Measurements from ENCODE around the gene SAV1. TPM values are rescaled to one million over a fixed set of nuclear protein-coding genes. Genes with fewer than 3 reads are reported as not detected.
A peak's percentile ranks its signal among the peaks of the same experiment; 100 is the strongest.

Gene SAV1
- total and polyA plus RNA-seq, 2 of the 13 experiments (the other 11 are each of a cell fraction or from before 2014, with no cell fraction given): 7.3 to 8.2 TPM

DNA sequence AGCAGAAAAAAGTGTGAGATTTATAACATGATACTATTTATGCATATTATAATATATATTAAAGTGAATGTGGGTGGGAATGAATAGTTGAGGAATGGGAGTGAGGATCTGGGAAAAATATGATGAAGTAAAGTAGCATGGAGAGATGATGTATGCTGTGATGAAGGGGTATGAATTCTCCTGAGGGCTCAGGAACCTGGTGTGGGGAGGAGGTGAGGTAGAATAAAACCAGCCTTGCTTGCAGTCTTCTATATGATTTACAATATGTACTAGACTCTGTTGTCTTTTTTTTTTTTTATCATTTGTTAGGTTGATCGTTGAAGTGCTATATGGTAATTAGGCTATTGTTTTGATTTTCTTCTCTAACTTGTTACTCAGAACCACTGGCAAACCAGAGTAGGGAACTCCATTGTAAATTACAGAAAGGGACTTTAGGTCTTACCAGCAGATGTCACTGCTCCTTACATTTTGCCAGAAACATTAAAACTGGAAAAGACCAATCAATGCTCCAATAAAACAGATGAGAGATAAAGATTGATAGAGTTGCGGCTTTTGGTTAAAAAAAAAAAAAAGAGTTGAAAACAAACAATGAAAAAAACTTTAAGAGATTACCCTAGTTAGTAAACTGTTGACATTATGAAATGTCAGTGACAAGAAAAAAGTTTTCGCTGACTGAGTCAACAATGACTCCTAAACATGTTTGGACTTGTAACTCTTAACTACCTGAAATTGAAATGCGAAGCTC is 68.2 kb downstream of the SAV1 start (continued):
- TF ChIP-seq FOXJ3 (CRISPR knock-in tag; IDR thresholded peaks at IDR 0.05; ENCODE audit: borderline replicate concordance) (peak; percentile 41; the same call in 1 of the 2 replicates), ZNF326 (CRISPR knock-in tag; IDR thresholded peaks at IDR 0.05; ENCODE audit: borderline replicate concordance) (no peak), ZNF446 (CRISPR knock-in tag; IDR thresholded peaks at IDR 0.05) (no peak), ZBTB38 (CRISPR knock-in tag; IDR thresholded peaks at IDR 0.05) (no peak), ZBTB7A (CRISPR knock-in tag; IDR thresholded peaks at IDR 0.05) (no peak)
- TF ChIP-seq, protein P1, sequence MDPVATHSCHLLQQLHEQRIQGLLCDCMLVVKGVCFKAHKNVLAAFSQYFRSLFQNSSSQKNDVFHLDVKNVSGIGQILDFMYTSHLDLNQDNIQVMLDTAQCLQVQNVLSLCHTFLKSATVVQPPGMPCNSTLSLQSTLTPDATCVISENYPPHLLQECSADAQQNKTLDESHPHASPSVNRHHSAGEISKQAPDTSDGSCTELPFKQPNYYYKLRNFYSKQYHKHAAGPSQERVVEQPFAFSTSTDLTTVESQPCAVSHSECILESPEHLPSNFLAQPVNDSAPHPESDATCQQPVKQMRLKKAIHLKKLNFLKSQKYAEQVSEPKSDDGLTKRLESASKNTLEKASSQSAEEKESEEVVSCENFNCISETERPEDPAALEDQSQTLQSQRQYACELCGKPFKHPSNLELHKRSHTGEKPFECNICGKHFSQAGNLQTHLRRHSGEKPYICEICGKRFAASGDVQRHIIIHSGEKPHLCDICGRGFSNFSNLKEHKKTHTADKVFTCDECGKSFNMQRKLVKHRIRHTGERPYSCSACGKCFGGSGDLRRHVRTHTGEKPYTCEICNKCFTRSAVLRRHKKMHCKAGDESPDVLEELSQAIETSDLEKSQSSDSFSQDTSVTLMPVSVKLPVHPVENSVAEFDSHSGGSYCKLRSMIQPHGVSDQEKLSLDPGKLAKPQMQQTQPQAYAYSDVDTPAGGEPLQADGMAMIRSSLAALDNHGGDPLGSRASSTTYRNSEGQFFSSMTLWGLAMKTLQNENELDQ (CRISPR knock-in tag; IDR thresholded peaks at IDR 0.05; ENCODE audit: borderline replicate concordance): no peak

DNA sequence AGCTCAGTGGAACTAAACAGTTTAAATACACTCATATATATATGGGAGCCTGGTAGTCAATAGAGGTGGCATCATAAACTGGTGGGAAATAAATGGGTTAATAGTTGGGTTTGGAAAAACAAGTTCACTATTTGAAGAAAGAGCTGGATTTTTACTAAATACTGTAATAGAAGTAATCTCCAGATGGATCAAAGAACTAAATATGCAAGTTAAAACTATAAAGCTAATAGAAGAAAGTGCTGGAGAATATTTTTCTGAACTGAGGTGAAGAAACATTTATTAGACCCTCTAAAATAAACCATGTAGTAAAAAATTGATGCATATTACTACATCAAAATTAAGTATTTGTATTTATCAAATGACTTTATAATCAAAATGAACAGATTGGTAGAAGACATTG is 69.3 kb downstream of the SAV1 start:
- FAIRE-seq: no peak
- Histone ChIP-seq H3K4me1 (ENCODE audit: insufficient read depth, low read length) (peaks cover 29% of the 10 kb centered on the region), H4K20me1 (ENCODE audit: insufficient read depth, low read length) (no peaks in the 10 kb centered on the region), H2AFZ (ENCODE audit: low read length) (no peak overlapping the region), H3K36me3 (replicated peaks in 1 of 2; ENCODE audit: control insufficient read depth in 1 of 2, insufficient read depth in 2 of 2, low read length in 2 of 2) (no peaks in the 10 kb centered on the region), H3K4me3 (replicated peaks in 1 of 3; ENCODE audit: insufficient read depth in 1 of 3, low read depth in 2 of 3, low read length in 3 of 3) (no peak overlapping the region), H3K79me2 (ENCODE audit: insufficient read depth, low read length) (no peaks in the 10 kb centered on the region), H3K27me3 (ENCODE audit: control insufficient read depth in 1 of 2, insufficient read depth in 2 of 2, low read length in 2 of 2) (no peaks in the 10 kb centered on the region), H3K9me3 (ENCODE audit: low read length) (no peaks in the 10 kb centered on the region), H3K4me2 (ENCODE audit: low read depth, low read length) (no peak overlapping the region), H3K9ac (ENCODE audit: insufficient read depth, low read depth, low read length) (no peak overlapping the region), H3K27ac (ENCODE audit: extremely low read length, insufficient read depth, low read length) (no peak overlapping the region)
- intact Hi-C loops (cut with micrococcal nuclease; ENCODE audit: unreplicated experiment): no loop called here
- in situ Hi-C loops (cut with HindIII; ENCODE audit: extremely low pct_ligation_motif_present, low pct_unique_long_range_greater_than_20kb): no loop called here
- TF ChIP-seq ZBTB42 (CRISPR knock-in tag; IDR thresholded peaks at IDR 0.05) (no peak), ZNF563 (CRISPR knock-in tag; IDR thresholded peaks at IDR 0.05) (no peak), EHMT2 (IDR thresholded peaks at IDR 0.05; ENCODE audit: borderline replicate concordance, low read depth, low read length) (no peak), U2AF1 (optimal IDR thresholded peaks at IDR 0.05; ENCODE audit: low read depth, low read length) (no peak), ZNF232 (CRISPR knock-in tag; IDR thresholded peaks at IDR 0.05; ENCODE audit: borderline replicate concordance) (no peak), ZNF619 (CRISPR knock-in tag; IDR thresholded peaks at IDR 0.05) (no peak), ZNF256 (CRISPR knock-in tag; conservative IDR thresholded peaks at IDR 0.05) (no peak)
- TF ChIP-seq, protein P2, sequence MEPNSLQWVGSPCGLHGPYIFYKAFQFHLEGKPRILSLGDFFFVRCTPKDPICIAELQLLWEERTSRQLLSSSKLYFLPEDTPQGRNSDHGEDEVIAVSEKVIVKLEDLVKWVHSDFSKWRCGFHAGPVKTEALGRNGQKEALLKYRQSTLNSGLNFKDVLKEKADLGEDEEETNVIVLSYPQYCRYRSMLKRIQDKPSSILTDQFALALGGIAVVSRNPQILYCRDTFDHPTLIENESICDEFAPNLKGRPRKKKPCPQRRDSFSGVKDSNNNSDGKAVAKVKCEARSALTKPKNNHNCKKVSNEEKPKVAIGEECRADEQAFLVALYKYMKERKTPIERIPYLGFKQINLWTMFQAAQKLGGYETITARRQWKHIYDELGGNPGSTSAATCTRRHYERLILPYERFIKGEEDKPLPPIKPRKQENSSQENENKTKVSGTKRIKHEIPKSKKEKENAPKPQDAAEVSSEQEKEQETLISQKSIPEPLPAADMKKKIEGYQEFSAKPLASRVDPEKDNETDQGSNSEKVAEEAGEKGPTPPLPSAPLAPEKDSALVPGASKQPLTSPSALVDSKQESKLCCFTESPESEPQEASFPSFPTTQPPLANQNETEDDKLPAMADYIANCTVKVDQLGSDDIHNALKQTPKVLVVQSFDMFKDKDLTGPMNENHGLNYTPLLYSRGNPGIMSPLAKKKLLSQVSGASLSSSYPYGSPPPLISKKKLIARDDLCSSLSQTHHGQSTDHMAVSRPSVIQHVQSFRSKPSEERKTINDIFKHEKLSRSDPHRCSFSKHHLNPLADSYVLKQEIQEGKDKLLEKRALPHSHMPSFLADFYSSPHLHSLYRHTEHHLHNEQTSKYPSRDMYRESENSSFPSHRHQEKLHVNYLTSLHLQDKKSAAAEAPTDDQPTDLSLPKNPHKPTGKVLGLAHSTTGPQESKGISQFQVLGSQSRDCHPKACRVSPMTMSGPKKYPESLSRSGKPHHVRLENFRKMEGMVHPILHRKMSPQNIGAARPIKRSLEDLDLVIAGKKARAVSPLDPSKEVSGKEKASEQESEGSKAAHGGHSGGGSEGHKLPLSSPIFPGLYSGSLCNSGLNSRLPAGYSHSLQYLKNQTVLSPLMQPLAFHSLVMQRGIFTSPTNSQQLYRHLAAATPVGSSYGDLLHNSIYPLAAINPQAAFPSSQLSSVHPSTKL (CRISPR knock-in tag; IDR thresholded peaks at IDR 0.05): no peak
- DNase-seq (ENCODE audit: low spot score): no peak
- no peak for ATAC-seq
- POLR2A ChIA-PET: no interaction called here
- CTCF ChIA-PET (ENCODE audit: low intra/inter-chr PET ratio, low total read pairs): no interaction called here
- no TSS peak for BruUV-seq (replicated peaks)
